Prostate gland (tissue), 2 donors: ENCODE results near the gene TBC1D22B.

Experiments
- CTCF ChIP-seq, 4 experiments: fragments of 200-600 bp in 2 of 4; fragments of 450-650 bp in 2 of 4; sonication (generic) in 2 of 4; IDR thresholded peaks; 1 replicate in 3 of 4; 2 replicates in 1 of 4; pipeline ENCODE4 v1.5.1; 2016 to 2019; ENCODE audit warnings: antibody characterized with exemption in 4 of 4, mild to moderate bottlenecking in 2 of 4, moderate library complexity in 2 of 4
- POLR2A ChIP-seq: fragments of 450-650 bp; IDR thresholded peaks from one replicate; pipeline ENCODE4 v1.6.1; 2016; ENCODE audit warnings: antibody characterized with exemption, mild to moderate bottlenecking
- POLR2AphosphoS5 ChIP-seq: sonication (generic); formaldehyde crosslinking; IDR thresholded peaks from one replicate; pipeline ENCODE4 v1.6.1; 2017; ENCODE audit warnings: antibody characterized with exemption

- TF ChIP-seq POLR2A (no peak), CTCF (IDR thresholded peaks at IDR 0.05) (no peak), POLR2AphosphoS5 (no peak)
Observed at GRCh38 chr6:37323580-37323979, 66.0 kb downstream of the TBC1D22B start.
